Measurements from ENCODE around the gene HFE.

Gene HFE

GRCh38 chr6:26105109-26105730 is 18.0 kb downstream of the HFE start:
- Histone ChIP-seq H3K36me3 (replicated peaks) (no peaks in the 10 kb centered on the region), H3K4me3 (ENCODE audit: low read depth, low read length) (no peak overlapping the region), H3K27ac (no peak overlapping the region), H3K27me3 (replicated peaks) (no peaks in the 10 kb centered on the region)
- TF ChIP-seq CTCF (IDR thresholded peaks at IDR 0.05; ENCODE audit: low read depth, low read length, missing control alignments), result no peak
- in situ Hi-C loops (cut with HindIII; ENCODE audit: low pct_ligation_motif_present, low sequenced_read_pairs), result no loop called here
- DNase-seq, result no peak

GRCh38 chr6:26105842-26106241 is 18.6 kb downstream of the HFE start:
- H3K36me3 ChIP-seq (replicated peaks), result no peaks in the 10 kb centered on the region
- in situ Hi-C loops (cut with HindIII; ENCODE audit: low pct_ligation_motif_present, low sequenced_read_pairs), result no loop called here
- no peak for TF ChIP-seq CTCF (IDR thresholded peaks at IDR 0.05; ENCODE audit: low read depth, low read length, missing control alignments)
- H3K27me3 ChIP-seq (replicated peaks), result no peaks in the 10 kb centered on the region
- H3K4me3 ChIP-seq (ENCODE audit: low read depth, low read length), result no peak overlapping the region
- no peak for DNase-seq
- H3K27ac ChIP-seq, result no peak overlapping the region

GRCh38 chr6:26107935-26108334 is 20.7 kb downstream of the HFE start:
- H3K27ac ChIP-seq, result no peak overlapping the region
- in situ Hi-C loops (cut with HindIII; ENCODE audit: low pct_ligation_motif_present, low sequenced_read_pairs), result no loop called here
- no peaks in the 10 kb centered on the region for H3K36me3 ChIP-seq (replicated peaks)
- TF ChIP-seq CTCF (IDR thresholded peaks at IDR 0.05; ENCODE audit: low read depth, low read length, missing control alignments), result no peak
- DNase-seq, result no peak
- H3K4me3 ChIP-seq (ENCODE audit: low read depth, low read length), result no peak overlapping the region
- H3K27me3 ChIP-seq (replicated peaks), result no peaks in the 10 kb centered on the region

DNA sequence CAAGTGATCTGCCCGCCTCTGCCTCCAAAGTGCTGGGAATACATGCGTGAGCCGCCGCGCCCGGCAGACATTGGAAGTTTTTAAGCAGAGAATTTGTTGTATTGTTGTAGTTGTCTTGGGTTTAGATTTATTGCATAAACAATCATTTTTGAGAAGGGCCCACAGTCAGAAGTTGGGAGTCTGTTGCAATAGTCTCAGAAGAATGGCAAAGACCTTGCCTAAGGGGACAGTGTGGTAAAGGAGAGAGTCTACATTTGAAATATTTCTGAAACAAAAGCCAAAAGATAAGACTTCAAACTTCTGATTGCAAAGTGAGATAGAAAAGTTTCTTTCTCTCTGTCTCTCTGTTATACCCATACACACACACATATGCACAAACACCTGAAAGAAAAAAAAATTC is 22.5 kb downstream of the HFE start:
- no peaks in the 10 kb centered on the region for H3K27me3 ChIP-seq (replicated peaks)
- no peak overlapping the region for H3K4me3 ChIP-seq (ENCODE audit: low read depth, low read length)
- no peaks in the 10 kb centered on the region for H3K36me3 ChIP-seq (replicated peaks)
- TF ChIP-seq CTCF (IDR thresholded peaks at IDR 0.05; ENCODE audit: low read depth, low read length, missing control alignments), result no peak
- no peak for DNase-seq
- in situ Hi-C loops (cut with HindIII; ENCODE audit: low pct_ligation_motif_present, low sequenced_read_pairs), result no loop called here
- no peak overlapping the region for H3K27ac ChIP-seq

GRCh38 chr6:26113570-26113969 is 26.3 kb downstream of the HFE start:
- in situ Hi-C loops (cut with HindIII; ENCODE audit: low pct_ligation_motif_present, low sequenced_read_pairs), result no loop called here
- DNase-seq, result no peak
- Histone ChIP-seq H3K27ac (no peak overlapping the region), H3K36me3 (replicated peaks) (no peaks in the 10 kb centered on the region), H3K4me3 (ENCODE audit: low read depth, low read length) (no peak overlapping the region), H3K27me3 (replicated peaks) (no peaks in the 10 kb centered on the region)
- no peak for TF ChIP-seq CTCF (IDR thresholded peaks at IDR 0.05; ENCODE audit: low read depth, low read length, missing control alignments)

DNA sequence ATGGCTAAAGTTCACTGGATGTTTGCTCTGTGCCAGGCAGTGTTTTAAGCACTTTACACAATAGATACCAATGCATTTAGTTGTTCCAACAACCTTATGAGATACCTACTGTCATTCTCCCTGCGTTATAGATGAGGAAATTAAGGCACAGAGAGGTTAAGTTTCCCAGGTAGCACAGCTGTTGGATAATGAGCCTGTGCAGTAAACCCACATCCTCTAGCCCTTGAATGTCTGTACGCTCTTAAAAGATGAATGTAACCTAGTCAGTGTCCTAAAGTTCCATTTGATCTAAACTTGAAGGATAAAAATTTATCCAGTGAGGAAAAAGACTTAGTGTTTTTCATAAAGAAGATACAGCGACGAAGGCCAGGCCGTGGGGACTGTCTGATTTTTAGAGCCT is 28.0 kb downstream of the HFE start:
- Histone ChIP-seq H3K27me3 (replicated peaks) (no peaks in the 10 kb centered on the region), H3K4me3 (ENCODE audit: low read depth, low read length) (no peak overlapping the region), H3K36me3 (replicated peaks) (no peaks in the 10 kb centered on the region), H3K27ac (no peak overlapping the region)
- TF ChIP-seq CTCF (IDR thresholded peaks at IDR 0.05; ENCODE audit: low read depth, low read length, missing control alignments), result no peak
- no peak for DNase-seq
- in situ Hi-C loops (cut with HindIII; ENCODE audit: low pct_ligation_motif_present, low sequenced_read_pairs), result no loop called here

Measured in brain microvascular endothelial cell (primary cell).